B cell (primary cell): ENCODE measurements around the gene TAF1. TPM values are rescaled to one million over a fixed set of nuclear protein-coding genes. Genes with fewer than 3 reads are reported as not detected.
"Not testable (repeated sequence)": the region's sequence is repeated elsewhere in the genome, so short reads cannot be mapped to it uniquely, and the experiment has no call there.

Source experiments
- ATAC-seq: fragments of 200-7000 bp; cut with Tn5 transposase; one replicate; pipeline ENCODE4 v1.10.0; 2021; ENCODE audit warnings: low read depth, mild to moderate bottlenecking, moderate number of reproducible peaks, moderate library complexity
- CTCF ChIA-PET: fragments of 350-600 bp; sonication (Branson Sonifier 250); formaldehyde crosslinking; loops from one replicate; lab custom pipeline; 2021; ENCODE audit warnings: antibody characterized with exemption, inconsistent platforms; lab: Charles Lee
- POLR2A ChIA-PET: fragments of 350-600 bp; sonication (Branson Sonifier 250); formaldehyde crosslinking; loops from one replicate; lab custom pipeline; 2021; ENCODE audit warnings: antibody characterized with exemption; lab: Charles Lee
- DNase-seq: peaks from one replicate; pipeline ENCODE4 v3.0.0; 2013
- H2AFZ ChIP-seq: 2 replicates; pipeline ENCODE4 v1.6.1; 2012; ENCODE audit warnings: mild to moderate bottlenecking, low read depth, low read length; ENCODE audit not compliant: insufficient read depth, poor library complexity, severe bottlenecking
- H3K27ac ChIP-seq, 2 donors: 1 replicate in 1 of 2; 2 replicates in 1 of 2; pipeline ENCODE4 v1.5.1; 2012 to 2013; ENCODE audit warnings: low read length in 2 of 2, mild to moderate bottlenecking in 2 of 2, moderate library complexity in 1 of 2
- H3K27me3 ChIP-seq, 4 experiments: fragments of 200-600 bp in 1 of 4; sonication (generic) in 1 of 4; replicated peaks in 1 of 4; 1 replicate in 2 of 4; 2 replicates in 2 of 4; pipeline versions ENCODE4 v1.6.1 to v1.7.0; 2013 to 2016; ENCODE audit warnings: low read length in 3 of 4, mild to moderate bottlenecking in 2 of 4, mixed read lengths in 1 of 4, moderate library complexity in 1 of 4; ENCODE audit not compliant: insufficient read depth in 4 of 4, control insufficient read depth in 3 of 4; ENCODE audit errors: control extremely low read depth in 1 of 4
- H3K36me3 ChIP-seq, 2 experiments: replicated peaks in 1 of 2; 1 replicate in 1 of 2; 2 replicates in 1 of 2; pipeline versions ENCODE4 v1.6.1 to v1.7.1; 2013; ENCODE audit warnings: low read length in 1 of 2; ENCODE audit not compliant: insufficient read depth in 2 of 2, control insufficient read depth in 1 of 2; ENCODE audit errors: control extremely low read depth in 1 of 2, extremely low read depth in 1 of 2
- H3K4me1 ChIP-seq, 2 donors: fragments of 200-600 bp in 1 of 2; sonication (generic) in 1 of 2; 1 replicate in 1 of 2; 2 replicates in 1 of 2; pipeline versions ENCODE4 v1.5.1 to v1.6.1; 2013 to 2017; ENCODE audit warnings: low read length in 2 of 2; ENCODE audit not compliant: control insufficient read depth in 2 of 2, insufficient read depth in 2 of 2
- H3K4me2 ChIP-seq: replicated peaks from 2 replicates; pipeline ENCODE3; 2012; ENCODE audit warnings: mild to moderate bottlenecking, low read depth, low read length; ENCODE audit not compliant: poor library complexity, severe bottlenecking
- H3K4me3 ChIP-seq, 5 experiments: fragments of 200-600 bp in 1 of 5; sonication (generic) in 1 of 5; 1 replicate in 3 of 5; 2 replicates in 2 of 5; pipeline versions ENCODE4 v1.5.1 to v1.7.0; 2011 to 2016; ENCODE audit warnings: low read length in 4 of 5, mild to moderate bottlenecking in 4 of 5, low read depth in 2 of 5, control low read depth in 1 of 5, moderate library complexity in 1 of 5; ENCODE audit not compliant: insufficient read depth in 1 of 5; ENCODE audit errors: control extremely low read depth in 1 of 5, extremely low read depth in 1 of 5
- H3K79me2 ChIP-seq: fragments of 200-600 bp; sonication (generic); one replicate; pipeline ENCODE4 v1.6.0; 2016; ENCODE audit warnings: low read length; ENCODE audit not compliant: control insufficient read depth, insufficient read depth
- H3K9ac ChIP-seq: fragments of 200-600 bp; sonication (generic); 2 replicates; pipeline ENCODE4 v1.6.1; 2017; ENCODE audit warnings: mild to moderate bottlenecking, low read length, moderate library complexity
- H3K9me3 ChIP-seq, 3 donors: one replicate each; pipeline versions ENCODE4 v1.6.1 to v1.7.1; 2013; ENCODE audit warnings: low read length in 2 of 3; ENCODE audit not compliant: control insufficient read depth in 2 of 3, insufficient read depth in 1 of 3; ENCODE audit errors: control extremely low read depth in 1 of 3
- H4K20me1 ChIP-seq: 2 replicates; pipeline ENCODE4 v1.6.0; 2012; ENCODE audit warnings: mild to moderate bottlenecking, low read length; ENCODE audit not compliant: insufficient read depth, control insufficient read depth, poor library complexity, severe bottlenecking
- H3K27ac Mint-ChIP-seq: one replicate; pipeline ENCODE4 v1.8.0; 2021; ENCODE audit warnings: mixed read lengths
- H3K27me3 Mint-ChIP-seq: one replicate; pipeline ENCODE4 v1.8.0; 2021; ENCODE audit warnings: mixed read lengths
- H3K4me1 Mint-ChIP-seq: one replicate; pipeline ENCODE4 v1.8.0; 2021; ENCODE audit warnings: mixed read lengths
- H3K4me3 Mint-ChIP-seq: one replicate; pipeline ENCODE4 v1.8.0; 2021; ENCODE audit warnings: mixed read lengths
- H3K9me3 Mint-ChIP-seq: one replicate; pipeline ENCODE4 v1.8.0; 2022; ENCODE audit warnings: mixed read lengths; ENCODE audit not compliant: insufficient read depth
- CTCF ChIP-seq: fragments of 200-600 bp; IDR thresholded peaks from one replicate; pipeline ENCODE4 v1.8.0; 2022; ENCODE audit warnings: antibody characterized with exemption, mild to moderate bottlenecking
- EZH2 ChIP-seq: IDR thresholded peaks from 2 replicates; pipeline ENCODE4 v1.6.1; 2012; ENCODE audit warnings: borderline replicate concordance, low read depth, mild to moderate bottlenecking, moderate library complexity, low read length; ENCODE audit not compliant: insufficient read depth, poor library complexity, severe bottlenecking
- WGBS: methylation state at CpG from one replicate; pipeline ENCODE4 v1.1.5; 2013; ENCODE audit warnings: missing lambda C conversion rate; ENCODE audit not compliant: insufficient coverage; 5-methylcytosine and 5-hydroxymethylcytosine counted together
- intact Hi-C: fragments of 100-400 bp; cut with micrococcal nuclease; formaldehyde crosslinking; loops from one replicate; pipeline ENCODE4 v1.10.0; 2022
- polyA plus RNA-seq: library from polyadenylated mRNA; depleted of rRNA; stranded (reverse); fragments of >200 nt; gene quantifications from 2 replicates; pipeline ENCODE4 v1.2.3, GENCODE V29; 2012
- total RNA-seq, 2 donors: library from RNA; stranded (reverse); fragments of 120-200 nt in 1 of 2; gene quantifications; 1 replicate in 1 of 2; 2 replicates in 1 of 2; pipeline versions ENCODE4 v1.2.3 to v1.2.4, GENCODE V29; 2013 to 2022

The TAF1 gene
- total and polyA plus RNA-seq, 2 donors (not counting 1 experiment from before 2014, with no cell fraction given): 12.2 to 97.5 TPM

- DNase-seq: peak; percentile 60
- Mint-ChIP-seq H3K27me3 (no peaks in the 10 kb centered on the region), H3K4me3 (no peak overlapping the region), H3K27ac (no peak overlapping the region), H3K4me1 (no peaks in the 10 kb centered on the region), H3K9me3 (no peaks in the 10 kb centered on the region)
- intact Hi-C loops: no loop called here
- Histone ChIP-seq H3K36me3 (no peaks in the 10 kb centered on the region), H3K27ac (peak overlapping the region in 1 of 2 donors; percentile 33), H3K9ac (peak overlapping the region; percentile 69), H3K4me1 (peaks cover 0 to 4% of the 10 kb centered on the region in 2 donors), H3K4me2 (peak overlapping the region; percentile 85), H3K27me3 (no peaks in the 10 kb centered on the region), H3K79me2 (no peaks in the 10 kb centered on the region), H3K4me3 (peak overlapping the region; percentile 11 to 68 (median 59)), H2AFZ (peak overlapping the region; percentile 91), H3K9me3 (no peaks in the 10 kb centered on the region), H4K20me1 (no peaks in the 10 kb centered on the region)
- POLR2A ChIA-PET: interaction anchor here (0.6 kb wide), 1 partner anchor 60 kb away, joined by 3 read pairs; no protein-coding TSS in a partner anchor
- TF ChIP-seq EZH2 (no peak), CTCF (no peak)
- 3% methylated on average over 66 of the region's 76 CpGs for WGBS
- no peak for ATAC-seq
- CTCF ChIA-PET: no interaction called here
Measured at GRCh38 chrX:71492231-71493065, 126.3 kb downstream of the TAF1 start.

GRCh38 chrX:71493111-71493613 is 127.0 kb downstream of the TAF1 start:
- Mint-ChIP-seq H3K9me3 (no peaks in the 10 kb centered on the region), H3K4me1 (no peaks in the 10 kb centered on the region), H3K27me3 (no peaks in the 10 kb centered on the region), H3K27ac (no peak overlapping the region), H3K4me3 (no peak overlapping the region)
- ATAC-seq: no peak
- Histone ChIP-seq H3K4me2 (peak overlapping the region; percentile 85), H3K27me3 (no peaks in the 10 kb centered on the region), H4K20me1 (no peaks in the 10 kb centered on the region), H3K4me1 (peaks cover 0 to 4% of the 10 kb centered on the region in 2 donors), H3K27ac (no peak overlapping the region), H3K9ac (peak overlapping the region; percentile 69), H2AFZ (peak overlapping the region; percentile 91), H3K9me3 (no peaks in the 10 kb centered on the region), H3K4me3 (peak overlapping the region in 4 of 5 experiments; percentile 42 to 68 (median 62)), H3K79me2 (no peaks in the 10 kb centered on the region), H3K36me3 (no peaks in the 10 kb centered on the region)
- intact Hi-C loops: no loop called here
- DNase-seq: no peak
- 64% methylated on average over 12 of the region's 16 CpGs for WGBS
- TF ChIP-seq CTCF (no peak), EZH2 (no peak)
- ChIA-PET POLR2A (no interaction called here), CTCF (no interaction called here)

GRCh38 chrX:71495979-71496378 is 129.8 kb downstream of the TAF1 start:
- ATAC-seq, H2AFZ ChIP-seq, H3K27ac Mint-ChIP-seq, intact Hi-C loops, H3K27me3 ChIP-seq, H3K36me3 ChIP-seq, H3K4me3 ChIP-seq, H3K4me2 ChIP-seq, H3K27me3 Mint-ChIP-seq, H3K4me3 Mint-ChIP-seq, H3K79me2 ChIP-seq, H3K27ac ChIP-seq, H3K4me1 Mint-ChIP-seq, CTCF ChIA-PET, H3K4me1 ChIP-seq, H3K9me3 ChIP-seq, H3K9me3 Mint-ChIP-seq, DNase-seq, POLR2A ChIA-PET, H4K20me1 ChIP-seq, H3K9ac ChIP-seq: not testable (repeated sequence)
- no CpG with 5 or more reads among the region's 3 CpGs for WGBS
